ENCODE results near the gene GAB2.
A peak's percentile ranks its signal among the peaks of the same experiment; 100 is the strongest.
"Not testable (repeated sequence)": the region's sequence is repeated elsewhere in the genome, so short reads cannot be mapped to it uniquely, and the experiment has no call there.

Gene GAB2

DNA sequence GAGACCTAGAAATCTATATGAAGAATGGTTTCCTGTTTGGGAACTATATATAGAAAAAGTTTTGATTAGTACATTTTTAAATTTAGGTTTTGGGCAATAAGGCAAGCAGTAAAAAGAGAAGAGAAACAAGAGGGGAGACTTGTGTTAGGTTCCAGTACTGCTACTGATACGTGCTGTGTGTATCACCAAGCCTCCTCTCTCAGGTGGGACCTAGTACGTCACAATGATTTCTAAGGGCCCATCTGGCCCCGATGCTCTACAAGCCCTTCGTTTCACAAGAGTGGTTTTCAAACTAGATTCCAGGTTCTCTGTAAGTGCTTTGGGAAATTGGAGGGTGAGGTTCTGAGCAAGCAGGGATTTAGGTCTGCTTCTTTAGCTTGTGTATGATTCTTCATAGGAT lies 189.7 kb downstream of the GAB2 start:
- peak; percentile 43 for DNase-seq (ENCODE audit: extremely low read depth, insufficient read length)
- Histone ChIP-seq H3K4me3 (replicated peaks; ENCODE audit: low read depth, low read length) (no peak overlapping the region), H3K27me3 (replicated peaks; ENCODE audit: control insufficient read depth, insufficient read depth, low read length) (no peaks in the 10 kb centered on the region), H3K36me3 (ENCODE audit: control insufficient read depth, insufficient read depth, low read length) (no peaks in the 10 kb centered on the region)
- TF ChIP-seq, protein P1, sequence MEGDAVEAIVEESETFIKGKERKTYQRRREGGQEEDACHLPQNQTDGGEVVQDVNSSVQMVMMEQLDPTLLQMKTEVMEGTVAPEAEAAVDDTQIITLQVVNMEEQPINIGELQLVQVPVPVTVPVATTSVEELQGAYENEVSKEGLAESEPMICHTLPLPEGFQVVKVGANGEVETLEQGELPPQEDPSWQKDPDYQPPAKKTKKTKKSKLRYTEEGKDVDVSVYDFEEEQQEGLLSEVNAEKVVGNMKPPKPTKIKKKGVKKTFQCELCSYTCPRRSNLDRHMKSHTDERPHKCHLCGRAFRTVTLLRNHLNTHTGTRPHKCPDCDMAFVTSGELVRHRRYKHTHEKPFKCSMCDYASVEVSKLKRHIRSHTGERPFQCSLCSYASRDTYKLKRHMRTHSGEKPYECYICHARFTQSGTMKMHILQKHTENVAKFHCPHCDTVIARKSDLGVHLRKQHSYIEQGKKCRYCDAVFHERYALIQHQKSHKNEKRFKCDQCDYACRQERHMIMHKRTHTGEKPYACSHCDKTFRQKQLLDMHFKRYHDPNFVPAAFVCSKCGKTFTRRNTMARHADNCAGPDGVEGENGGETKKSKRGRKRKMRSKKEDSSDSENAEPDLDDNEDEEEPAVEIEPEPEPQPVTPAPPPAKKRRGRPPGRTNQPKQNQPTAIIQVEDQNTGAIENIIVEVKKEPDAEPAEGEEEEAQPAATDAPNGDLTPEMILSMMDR (IDR thresholded peaks at IDR 0.05; ENCODE audit: insufficient read depth, low read length, poor library complexity, severe bottlenecking) = no peak

DNA sequence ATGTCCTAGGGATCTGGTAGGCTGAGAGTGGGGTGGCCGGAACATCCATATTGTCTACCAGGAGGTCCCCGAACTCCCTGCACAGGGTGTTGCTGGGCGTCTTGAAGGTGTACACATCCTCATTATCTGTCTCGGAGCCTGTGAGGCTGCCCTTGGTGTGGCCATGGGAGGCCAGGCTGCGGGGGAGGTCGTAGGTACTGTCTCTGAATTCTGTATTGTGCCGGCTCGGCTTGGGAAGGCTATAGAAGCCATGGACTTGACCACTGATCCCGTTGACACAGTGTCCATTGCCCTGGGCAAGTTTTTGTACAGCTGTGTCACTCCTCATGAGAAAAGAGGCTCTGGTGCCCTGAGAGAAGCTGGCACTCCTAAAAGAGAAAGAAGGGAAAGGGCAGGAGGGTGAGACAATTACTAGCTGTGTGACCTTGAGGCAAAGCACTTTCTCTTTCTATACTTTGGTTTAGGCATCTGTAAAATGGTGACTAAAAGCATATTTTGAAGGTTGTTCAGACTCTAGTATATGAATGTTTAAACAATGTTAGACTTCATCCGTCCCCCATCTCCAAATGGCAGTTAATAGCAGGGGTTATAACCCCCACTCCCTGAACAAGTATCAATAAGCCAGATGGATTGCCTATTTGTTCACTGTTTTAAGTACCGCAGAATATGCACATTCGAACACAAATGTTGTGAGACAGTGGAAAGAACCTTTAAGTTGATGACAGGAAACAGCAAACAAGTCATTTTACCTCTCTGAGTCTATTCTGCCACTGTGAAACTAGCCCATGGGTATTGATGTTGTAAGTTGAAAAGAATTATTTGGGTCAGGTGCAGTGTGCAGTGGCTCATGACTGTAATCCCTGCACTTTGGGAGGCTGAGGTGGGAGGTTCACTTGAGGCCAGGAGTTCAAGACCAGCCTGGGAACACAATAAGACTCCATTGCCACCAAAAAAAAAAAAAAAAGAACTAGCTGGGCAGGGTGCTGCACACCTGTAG lies 190.6 kb downstream of the GAB2 start:
- no peaks in the 10 kb centered on the region for H3K36me3 ChIP-seq (ENCODE audit: control insufficient read depth, insufficient read depth, low read length)
- H3K27me3 ChIP-seq (replicated peaks; ENCODE audit: control insufficient read depth, insufficient read depth, low read length) = no peaks in the 10 kb centered on the region
- TF ChIP-seq, protein P1 (IDR thresholded peaks at IDR 0.05; ENCODE audit: insufficient read depth, low read length, poor library complexity, severe bottlenecking) = no peak
- no peak overlapping the region for H3K4me3 ChIP-seq (replicated peaks; ENCODE audit: low read depth, low read length)
- peak; percentile 55 for DNase-seq (ENCODE audit: extremely low read depth, insufficient read length)

DNA sequence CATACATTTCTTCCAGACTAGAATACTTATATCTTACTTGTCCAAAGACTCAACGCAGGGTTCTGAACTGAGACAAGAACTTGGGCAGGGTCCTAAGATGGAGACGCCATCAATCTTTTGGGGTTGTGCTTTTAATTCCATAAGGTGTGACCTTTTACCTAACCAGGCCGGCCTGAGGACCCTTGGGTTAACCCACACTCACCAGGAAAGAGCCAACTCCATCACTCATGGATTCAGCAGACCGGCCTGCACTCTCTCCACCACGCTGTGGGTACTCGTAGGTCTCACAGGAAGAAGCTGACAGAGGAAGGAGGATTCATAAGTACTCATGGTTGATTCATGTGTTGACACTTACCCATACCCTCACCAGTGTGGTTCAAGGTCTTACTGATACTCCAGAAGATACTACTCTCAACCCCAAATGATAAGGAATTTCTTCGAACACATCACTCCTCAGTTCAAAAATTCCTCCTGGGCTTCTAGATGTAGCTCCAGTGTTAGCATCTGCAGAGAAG lies 192.7 kb downstream of the GAB2 start:
- TF ChIP-seq, protein P1 (IDR thresholded peaks at IDR 0.05; ENCODE audit: insufficient read depth, low read length, poor library complexity, severe bottlenecking) = no peak
- no peaks in the 10 kb centered on the region for H3K27me3 ChIP-seq (replicated peaks; ENCODE audit: control insufficient read depth, insufficient read depth, low read length)
- DNase-seq (ENCODE audit: extremely low read depth, insufficient read length) = no peak
- no peak overlapping the region for H3K4me3 ChIP-seq (replicated peaks; ENCODE audit: low read depth, low read length)
- peaks cover 1% of the 10 kb centered on the region; the same call in 1 of the 2 replicates for H3K36me3 ChIP-seq (ENCODE audit: control insufficient read depth, insufficient read depth, low read length)

DNA sequence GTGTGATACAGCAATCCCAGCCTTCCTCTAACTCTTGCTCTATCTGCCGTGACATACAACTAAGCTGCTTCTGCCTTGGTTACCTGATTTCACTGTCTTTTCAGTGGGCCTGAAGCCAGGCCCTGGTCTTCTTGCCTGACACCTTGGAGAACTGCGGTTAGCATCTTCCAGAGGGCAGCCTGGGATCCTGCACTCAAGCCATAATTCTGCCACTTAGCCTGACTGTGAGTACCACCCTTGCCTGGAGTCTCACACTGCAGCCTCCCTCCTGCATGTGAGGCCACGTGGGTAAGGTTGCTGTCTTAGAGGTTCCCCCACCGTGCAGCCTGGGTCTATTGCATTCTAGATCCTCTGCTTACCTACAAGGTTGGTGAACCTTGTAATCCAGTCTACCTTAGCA lies 193.1 kb downstream of the GAB2 start:
- H3K4me3 ChIP-seq (replicated peaks; ENCODE audit: low read depth, low read length) = no peak overlapping the region
- DNase-seq (ENCODE audit: extremely low read depth, insufficient read length) = no peak
- peaks cover 1% of the 10 kb centered on the region; the same call in 1 of the 2 replicates for H3K36me3 ChIP-seq (ENCODE audit: control insufficient read depth, insufficient read depth, low read length)
- H3K27me3 ChIP-seq (replicated peaks; ENCODE audit: control insufficient read depth, insufficient read depth, low read length) = no peaks in the 10 kb centered on the region
- TF ChIP-seq, protein P1 (IDR thresholded peaks at IDR 0.05; ENCODE audit: insufficient read depth, low read length, poor library complexity, severe bottlenecking) = no peak

DNA sequence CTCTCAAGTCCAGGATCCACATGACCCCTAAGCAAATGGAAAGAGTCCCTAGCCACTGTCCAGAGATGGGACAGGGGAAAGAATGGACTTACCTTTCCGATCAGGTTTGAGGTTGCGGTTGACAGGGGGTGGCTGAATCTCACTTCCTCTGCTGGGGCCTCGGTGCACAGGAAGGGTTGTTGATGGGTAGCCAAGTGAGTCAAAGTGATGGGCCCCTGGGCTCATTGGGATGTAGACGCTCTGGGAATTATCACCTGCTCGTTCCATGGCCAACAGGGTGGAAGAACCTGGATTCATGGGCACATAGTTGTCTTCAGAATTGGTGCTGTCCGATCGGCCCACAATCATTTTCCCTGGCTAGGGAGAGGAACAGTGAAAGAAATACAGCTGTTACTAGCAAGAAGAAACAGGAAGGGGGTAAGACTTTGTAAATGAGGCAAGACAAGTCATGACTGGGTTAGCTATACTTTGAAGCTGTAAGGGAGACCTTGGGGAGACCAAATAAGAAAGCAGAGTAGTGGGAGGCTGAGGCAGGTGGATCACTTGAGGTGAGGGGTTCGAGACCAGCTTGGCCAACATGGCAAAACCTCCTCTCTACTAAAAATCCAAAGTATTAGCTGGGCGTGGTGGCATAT lies 194.2 kb downstream of the GAB2 start:
- Histone ChIP-seq H3K4me3 (replicated peaks; ENCODE audit: low read depth, low read length) (no peak overlapping the region), H3K36me3 (ENCODE audit: control insufficient read depth, insufficient read depth, low read length) (peaks cover 1% of the 10 kb centered on the region; the same call in 1 of the 2 replicates), H3K27me3 (replicated peaks; ENCODE audit: control insufficient read depth, insufficient read depth, low read length) (no peaks in the 10 kb centered on the region)
- peak; percentile 74 for DNase-seq (ENCODE audit: extremely low read depth, insufficient read length)
- TF ChIP-seq, protein P1 (IDR thresholded peaks at IDR 0.05; ENCODE audit: insufficient read depth, low read length, poor library complexity, severe bottlenecking) = no peak

DNA sequence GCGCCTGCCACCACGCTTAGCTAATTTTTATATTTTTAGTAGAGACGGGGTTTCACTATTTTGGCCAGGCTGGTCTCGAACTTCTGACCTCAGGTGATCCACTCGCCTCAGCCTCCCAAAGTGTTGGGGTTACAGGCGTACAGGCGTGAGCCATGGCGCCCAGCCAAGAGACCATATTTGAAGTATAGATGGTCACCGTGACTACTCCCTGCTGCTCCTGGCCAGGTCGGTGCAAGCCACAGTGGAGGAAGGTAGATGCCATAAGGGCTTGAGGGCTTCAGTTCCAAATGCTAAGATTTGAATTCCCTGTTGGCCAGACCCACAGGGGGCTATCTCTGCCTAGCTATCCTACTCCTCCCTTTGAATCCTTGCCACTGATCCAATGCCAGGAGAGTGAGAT lies 194.9 kb downstream of the GAB2 start:
- H3K4me3 ChIP-seq (replicated peaks; ENCODE audit: low read depth, low read length); H3K36me3 ChIP-seq (ENCODE audit: control insufficient read depth, insufficient read depth, low read length); H3K27me3 ChIP-seq (replicated peaks; ENCODE audit: control insufficient read depth, insufficient read depth, low read length); DNase-seq (ENCODE audit: extremely low read depth, insufficient read length): not testable (repeated sequence)
